Middle frontal gyrus (tissue), 1 donor: Measurements from ENCODE around the gene NRIP1.

Experiments used
- DNase-seq: peaks from one replicate; pipeline ENCODE4 v3.0.0-alpha.2; 2015; ENCODE audit warnings: low spot score; ENCODE audit errors: extremely low spot score

NRIP1 gene

GRCh38 chr21:14923468-14923867, 141.3 kb downstream of the NRIP1 start:
- DNase-seq, result no peak

DNA sequence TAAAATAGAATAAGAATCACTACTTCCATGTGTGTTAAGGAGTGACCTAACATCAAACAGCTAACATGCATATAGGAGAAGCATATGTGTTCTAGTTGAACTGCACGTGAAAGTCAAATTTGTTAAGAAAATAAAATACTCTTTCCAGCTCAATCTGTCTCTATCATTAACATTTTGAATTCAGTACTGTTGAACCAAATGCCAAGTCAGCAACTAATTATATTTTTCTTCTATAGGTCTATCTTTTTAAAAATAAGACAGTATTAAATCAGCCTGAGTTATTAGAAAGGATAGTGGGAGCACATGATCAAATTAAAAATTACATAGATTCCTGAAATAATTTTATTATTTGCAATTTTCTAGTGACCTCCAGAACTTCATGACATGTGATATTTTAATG, 141.8 kb downstream of the NRIP1 start:
- no peak for DNase-seq

GRCh38 chr21:14918527-14918926, 146.3 kb downstream of the NRIP1 start:
- DNase-seq, result no peak

GRCh38 chr21:14917762-14918161, 147.0 kb downstream of the NRIP1 start:
- DNase-seq, result no peak

DNA sequence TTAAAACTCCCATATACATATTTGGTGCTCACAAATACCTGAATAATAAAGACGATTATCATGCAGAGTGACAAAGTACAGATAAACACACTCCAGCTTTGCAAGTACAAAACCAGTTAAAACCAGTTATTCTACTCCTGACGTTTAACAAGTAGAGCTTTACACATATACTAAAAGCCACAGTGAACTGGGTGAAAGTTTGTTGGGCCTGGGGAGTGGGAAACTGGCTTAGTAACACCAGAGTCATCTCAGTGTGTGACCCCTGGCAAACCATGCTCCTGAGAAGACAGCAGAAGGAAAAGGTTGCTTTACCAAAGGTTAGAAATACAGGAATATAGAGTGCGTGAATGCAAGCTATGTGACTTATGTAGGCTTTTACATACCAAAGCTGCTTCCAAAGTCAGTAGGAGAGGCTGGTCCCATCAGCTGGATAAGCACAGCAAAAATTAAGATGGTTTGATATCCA, 148.1 kb downstream of the NRIP1 start:
- no peak for DNase-seq

DNA sequence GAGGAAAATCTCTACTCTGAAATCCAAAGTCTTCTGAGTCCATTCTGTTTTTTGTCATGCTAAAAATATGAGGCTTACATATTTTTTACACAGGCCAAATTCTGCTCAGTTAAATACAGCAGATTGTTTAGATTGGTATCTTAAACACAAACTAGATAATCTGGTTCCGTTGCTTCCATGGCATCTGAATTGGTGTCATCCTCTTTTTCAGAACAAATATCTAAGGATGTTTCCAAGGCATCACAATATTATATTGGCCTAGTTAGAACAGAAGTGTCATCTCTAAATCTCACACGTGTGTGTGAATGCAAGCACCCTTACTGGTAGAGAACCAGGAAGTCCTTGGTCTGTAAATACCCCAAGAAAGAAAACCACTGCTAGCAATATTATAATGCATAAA, 151.2 kb downstream of the NRIP1 start:
- DNase-seq, result no peak

DNA sequence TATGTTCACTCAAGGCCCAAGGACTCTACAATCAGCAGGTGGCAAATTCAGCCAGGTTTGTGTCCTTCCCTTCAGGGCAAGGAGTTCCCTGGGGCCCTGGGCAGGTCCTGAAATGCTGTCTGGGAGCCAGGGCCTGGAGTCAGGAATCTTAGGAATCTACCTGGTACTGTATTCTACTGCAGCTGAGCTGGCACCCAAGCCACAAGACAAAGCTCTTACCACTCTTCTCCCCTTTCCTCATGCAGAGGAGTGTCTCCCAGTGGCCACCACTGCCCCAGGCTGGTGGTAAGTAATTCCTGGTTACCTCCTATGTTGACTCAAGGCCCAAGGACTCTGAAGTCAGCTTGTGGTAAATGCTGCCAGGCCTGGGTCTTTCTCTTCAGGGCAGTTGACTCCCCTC, 153.4 kb downstream of the NRIP1 start:
- no peak for DNase-seq
